CD4-positive, alpha-beta T cell (primary cell): ENCODE results near the gene GYG2. TPM values are rescaled to one million over a fixed set of nuclear protein-coding genes. Genes with fewer than 3 reads are reported as not detected.

Source experiments
- ATAC-seq: fragments of 200-7000 bp; cut with Tn5 transposase; one replicate; pipeline ENCODE4 v1.10.0; 2022; ENCODE audit warnings: mild to moderate bottlenecking; ENCODE audit not compliant: poor library complexity
- CTCF ChIA-PET: fragments of 350-600 bp; sonication (Branson Sonifier 250); formaldehyde crosslinking; loops from one replicate; lab custom pipeline; 2021; ENCODE audit warnings: antibody characterized with exemption, inconsistent platforms; lab: Charles Lee
- POLR2A ChIA-PET: fragments of 350-600 bp; sonication (Branson Sonifier 250); formaldehyde crosslinking; loops from one replicate; lab custom pipeline; 2021; ENCODE audit warnings: antibody characterized with exemption, inconsistent platforms; lab: Charles Lee
- DNase-seq, 14 experiments: peaks; one replicate each; pipeline ENCODE4 v3.0.0-alpha.2; 2013 to 2020; ENCODE audit warnings: mixed read lengths in 2 of 14
- H3K27ac ChIP-seq, 2 donors: one replicate each; pipeline versions ENCODE4 v1.5.1 to v1.7.0; 2013; ENCODE audit warnings: low read length in 2 of 2, low read depth in 1 of 2, mild to moderate bottlenecking in 1 of 2
- H3K27me3 ChIP-seq, 2 experiments: 1 replicate in 1 of 2; 2 replicates in 1 of 2; pipeline versions ENCODE4 v1.6.1 to v1.7.0; 2013; ENCODE audit warnings: low read length in 2 of 2, control low read depth in 1 of 2, mild to moderate bottlenecking in 1 of 2, moderate library complexity in 1 of 2; ENCODE audit not compliant: insufficient read depth in 2 of 2, control insufficient read depth in 1 of 2
- H3K36me3 ChIP-seq: one replicate; pipeline ENCODE4 v1.6.1; 2013; ENCODE audit warnings: low read length, control low read depth; ENCODE audit not compliant: insufficient read depth
- H3K4me1 ChIP-seq: one replicate; pipeline ENCODE4 v1.6.1; 2013; ENCODE audit warnings: low read length, control low read depth; ENCODE audit not compliant: insufficient read depth
- H3K4me3 ChIP-seq: one replicate; pipeline ENCODE4 v1.5.1; 2013; ENCODE audit warnings: mild to moderate bottlenecking, low read length, moderate library complexity
- H3K9me3 ChIP-seq, 2 experiments: 1 replicate in 1 of 2; 2 replicates in 1 of 2; pipeline versions ENCODE4 v1.6.1 to v1.7.0; 2013; ENCODE audit warnings: low read length in 2 of 2, mild to moderate bottlenecking in 2 of 2, control low read depth in 1 of 2, moderate library complexity in 1 of 2; ENCODE audit not compliant: control insufficient read depth in 1 of 2, insufficient read depth in 1 of 2
- H3K27ac Mint-ChIP-seq: one replicate; pipeline ENCODE4 v1.8.0; 2020; ENCODE audit warnings: mixed read lengths
- H3K27me3 Mint-ChIP-seq: one replicate; pipeline ENCODE4 v1.8.0; 2021; ENCODE audit warnings: mixed read lengths
- H3K36me3 Mint-ChIP-seq: one replicate; pipeline ENCODE4 v1.8.0; 2021; ENCODE audit warnings: low read depth, mixed read lengths
- H3K4me1 Mint-ChIP-seq: one replicate; pipeline ENCODE4 v1.8.0; 2021; ENCODE audit warnings: low read depth, mixed read lengths
- H3K4me3 Mint-ChIP-seq: one replicate; pipeline ENCODE4 v1.8.0; 2020; ENCODE audit warnings: mild to moderate bottlenecking, mixed read lengths
- H3K9me3 Mint-ChIP-seq: one replicate; pipeline ENCODE4 v1.8.0; 2020; ENCODE audit warnings: mixed read lengths
- intact Hi-C, 2 experiments: fragments of 100-400 bp; cut with DNase I in 1 of 2; cut with micrococcal nuclease in 1 of 2; formaldehyde crosslinking; loops; one replicate each; pipeline versions ENCODE4 v1.15.1 to v1.9.0; 2023 to 2025; cut with DNase I, micrococcal nuclease
- total RNA-seq, 174 experiments: library from RNA in 2 of 174; stranded (reverse) in 2 of 174; gene quantifications; one replicate each; pipeline ENCODE4 v1.2.3 and lab custom pipeline; 2021 to 2026
- TF ChIP-seq, protein P1 (sequence below): fragments of 200-600 bp; IDR thresholded peaks from one replicate; pipeline ENCODE4 v1.8.0; 2022; ENCODE audit warnings: antibody characterized with exemption, mild to moderate bottlenecking

The GYG2 gene
- total RNA-seq, 2 experiments from 2014 or later: not detected

DNA sequence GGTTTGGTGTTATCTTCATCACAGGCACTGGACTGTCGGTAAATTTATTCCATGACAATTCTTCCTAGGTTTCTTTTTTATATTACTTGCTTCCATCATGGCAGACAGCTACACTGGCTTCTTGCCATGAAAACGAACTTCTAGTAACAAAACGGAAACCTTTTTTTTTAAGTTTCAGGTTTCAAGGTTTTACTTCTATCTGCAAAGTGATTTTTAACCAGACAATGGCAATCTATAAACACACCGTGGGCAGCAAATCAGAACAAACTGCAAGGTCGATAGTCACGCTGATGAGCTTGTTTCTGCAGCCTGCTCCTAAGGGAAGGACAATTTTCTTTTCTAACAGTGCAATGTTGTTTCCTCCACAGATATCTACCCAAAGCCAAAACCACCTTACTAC, 47.0 kb upstream of the GYG2 start:
- no peaks in the 10 kb centered on the region for H3K36me3 ChIP-seq
- no peaks in the 10 kb centered on the region for H3K36me3 Mint-ChIP-seq
- no peak overlapping the region for H3K4me3 ChIP-seq
- ChIA-PET CTCF (no interaction called here), POLR2A (no interaction called here)
- DNase-seq (no peak), ATAC-seq (no peak)
- no peaks in the 10 kb centered on the region for H3K9me3 Mint-ChIP-seq
- no peaks in the 10 kb centered on the region for H3K9me3 ChIP-seq
- intact Hi-C loops: no loop called here
- H3K4me3 Mint-ChIP-seq: peak overlapping the region; percentile 38
- H3K4me1 Mint-ChIP-seq: peaks cover 10% of the 10 kb centered on the region
- peaks cover 3% of the 10 kb centered on the region for H3K4me1 ChIP-seq
- no peaks in the 10 kb centered on the region for H3K27me3 Mint-ChIP-seq
- TF ChIP-seq, protein P1, sequence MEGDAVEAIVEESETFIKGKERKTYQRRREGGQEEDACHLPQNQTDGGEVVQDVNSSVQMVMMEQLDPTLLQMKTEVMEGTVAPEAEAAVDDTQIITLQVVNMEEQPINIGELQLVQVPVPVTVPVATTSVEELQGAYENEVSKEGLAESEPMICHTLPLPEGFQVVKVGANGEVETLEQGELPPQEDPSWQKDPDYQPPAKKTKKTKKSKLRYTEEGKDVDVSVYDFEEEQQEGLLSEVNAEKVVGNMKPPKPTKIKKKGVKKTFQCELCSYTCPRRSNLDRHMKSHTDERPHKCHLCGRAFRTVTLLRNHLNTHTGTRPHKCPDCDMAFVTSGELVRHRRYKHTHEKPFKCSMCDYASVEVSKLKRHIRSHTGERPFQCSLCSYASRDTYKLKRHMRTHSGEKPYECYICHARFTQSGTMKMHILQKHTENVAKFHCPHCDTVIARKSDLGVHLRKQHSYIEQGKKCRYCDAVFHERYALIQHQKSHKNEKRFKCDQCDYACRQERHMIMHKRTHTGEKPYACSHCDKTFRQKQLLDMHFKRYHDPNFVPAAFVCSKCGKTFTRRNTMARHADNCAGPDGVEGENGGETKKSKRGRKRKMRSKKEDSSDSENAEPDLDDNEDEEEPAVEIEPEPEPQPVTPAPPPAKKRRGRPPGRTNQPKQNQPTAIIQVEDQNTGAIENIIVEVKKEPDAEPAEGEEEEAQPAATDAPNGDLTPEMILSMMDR: no peak
- H3K27ac Mint-ChIP-seq: peak overlapping the region; percentile 49
- H3K27me3 ChIP-seq: no peaks in the 10 kb centered on the region
- no peak overlapping the region for H3K27ac ChIP-seq

DNA sequence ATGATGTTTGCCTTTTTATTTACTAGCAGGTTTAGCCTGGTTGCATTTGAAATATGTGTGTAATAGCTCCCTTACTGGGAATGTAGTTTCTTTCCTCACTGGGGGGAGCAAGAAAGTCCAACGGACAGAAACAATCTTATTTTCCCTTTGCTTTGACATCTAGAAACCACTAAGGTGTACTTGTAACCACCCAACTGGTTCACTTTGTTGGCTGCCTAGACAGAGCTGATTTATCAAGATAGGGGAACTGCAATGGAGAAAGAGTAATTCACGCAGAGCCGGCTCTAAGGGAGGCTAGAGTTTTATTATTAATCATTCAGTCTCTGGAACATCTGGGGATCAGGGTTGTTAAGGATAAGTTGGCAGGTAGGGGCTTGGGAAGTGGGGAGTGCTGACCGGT, 46.6 kb upstream of the GYG2 start:
- peaks cover 3% of the 10 kb centered on the region for H3K4me1 ChIP-seq
- intact Hi-C loops: no loop called here
- peak overlapping the region; percentile 49 for H3K27ac Mint-ChIP-seq
- TF ChIP-seq, protein P1: no peak
- peaks cover 10% of the 10 kb centered on the region for H3K4me1 Mint-ChIP-seq
- H3K9me3 ChIP-seq: no peaks in the 10 kb centered on the region
- peak overlapping the region; percentile 38 for H3K4me3 Mint-ChIP-seq
- DNase-seq: no peak
- no peaks in the 10 kb centered on the region for H3K27me3 ChIP-seq
- ChIA-PET POLR2A (no interaction called here), CTCF (no interaction called here)
- no peak overlapping the region for H3K27ac ChIP-seq
- H3K4me3 ChIP-seq: no peak overlapping the region
- no peaks in the 10 kb centered on the region for H3K9me3 Mint-ChIP-seq
- no peaks in the 10 kb centered on the region for H3K36me3 Mint-ChIP-seq
- H3K36me3 ChIP-seq: no peaks in the 10 kb centered on the region
- ATAC-seq: no peak
- H3K27me3 Mint-ChIP-seq: no peaks in the 10 kb centered on the region

DNA sequence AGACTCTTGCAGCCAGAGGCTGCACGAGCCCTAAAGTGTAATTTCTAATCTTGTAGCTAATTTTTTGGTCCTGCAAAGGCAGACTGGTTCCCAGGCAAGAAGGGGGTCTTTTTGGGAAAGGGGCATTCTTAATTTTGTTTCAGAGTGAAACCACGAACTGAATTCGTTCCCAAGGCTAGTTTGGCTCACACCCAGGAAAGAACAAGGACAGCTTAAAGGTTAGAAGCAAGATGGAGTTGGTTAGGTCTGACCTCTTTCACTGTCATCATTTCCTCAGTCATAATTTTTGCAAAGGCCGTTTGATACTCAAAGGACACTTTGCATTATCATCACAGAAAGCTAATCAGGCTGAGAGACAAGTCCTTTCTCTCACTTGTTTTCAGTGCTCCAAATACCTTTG, 46.0 kb upstream of the GYG2 start:
- CTCF ChIA-PET: no interaction called here
- Mint-ChIP-seq H3K9me3 (no peaks in the 10 kb centered on the region), H3K36me3 (no peaks in the 10 kb centered on the region), H3K27ac (no peak overlapping the region), H3K4me1 (peaks cover 10% of the 10 kb centered on the region), H3K4me3 (no peak overlapping the region), H3K27me3 (no peaks in the 10 kb centered on the region)
- ATAC-seq (no peak), DNase-seq (no peak)
- TF ChIP-seq, protein P1: no peak
- Histone ChIP-seq H3K27ac (no peak overlapping the region), H3K9me3 (no peaks in the 10 kb centered on the region), H3K4me1 (peaks cover 3% of the 10 kb centered on the region), H3K4me3 (no peak overlapping the region), H3K36me3 (no peaks in the 10 kb centered on the region), H3K27me3 (no peaks in the 10 kb centered on the region)
- POLR2A ChIA-PET: no interaction called here
- intact Hi-C loops: no loop called here
